Measurements from ENCODE around the gene RND2. TPM values are rescaled to one million over a fixed set of nuclear protein-coding genes. Genes with fewer than 3 reads are reported as not detected.

The RND2 gene
- total and polyA plus RNA-seq, 2 of the 13 experiments (the other 11 are each of a cell fraction or from before 2014, with no cell fraction given) = 0.05 to 0.11 TPM

DNA sequence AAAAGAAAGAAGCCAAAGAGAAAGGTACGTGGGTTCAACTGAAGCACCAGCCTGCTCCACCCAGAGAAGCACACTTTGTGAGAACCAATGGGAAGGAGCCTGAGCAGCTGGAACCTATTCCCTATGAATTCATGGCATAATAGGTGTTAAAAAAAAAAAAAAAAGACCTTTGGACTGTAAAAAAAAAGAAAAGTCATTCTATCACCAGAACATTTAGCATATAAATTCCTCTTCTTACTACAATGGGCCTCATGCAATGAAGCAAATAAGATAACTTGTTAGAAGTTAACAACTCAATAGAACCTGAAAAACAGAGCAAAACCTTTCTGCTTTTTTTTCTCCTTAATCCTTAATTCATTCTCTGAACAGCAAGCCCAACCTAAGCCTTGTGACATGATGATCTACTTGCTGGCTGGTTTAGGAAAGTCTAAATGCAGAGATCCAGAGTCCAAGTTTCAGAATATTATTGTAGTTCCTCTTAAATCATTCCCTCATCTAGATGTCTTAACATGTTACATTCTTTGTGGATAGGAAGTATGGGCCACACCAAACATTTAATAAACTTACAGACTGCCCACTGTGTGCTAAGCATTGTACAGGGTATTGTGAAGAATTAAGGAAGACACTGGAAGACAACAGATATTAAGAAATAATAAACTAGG lies 54.7 kb downstream of the RND2 start:
- no peak overlapping the region for H3K27ac ChIP-seq (ENCODE audit: extremely low read length, insufficient read depth, low read length)
- in situ Hi-C loops (cut with HindIII; ENCODE audit: extremely low pct_ligation_motif_present, low pct_unique_long_range_greater_than_20kb) (no loop called here), intact Hi-C loops (cut with micrococcal nuclease; ENCODE audit: unreplicated experiment) (no loop called here)
- H3K4me2 ChIP-seq (ENCODE audit: low read depth, low read length) = no peak overlapping the region
- H3K9me3 ChIP-seq (ENCODE audit: low read length) = no peaks in the 10 kb centered on the region
- no peaks in the 10 kb centered on the region for H3K4me1 ChIP-seq (ENCODE audit: insufficient read depth, low read length)
- H3K36me3 ChIP-seq (replicated peaks in 1 of 2; ENCODE audit: control insufficient read depth in 1 of 2, insufficient read depth in 2 of 2, low read length in 2 of 2) = peaks cover 7 to 18% of the 10 kb centered on the region in 2 experiments
- H3K79me2 ChIP-seq (ENCODE audit: insufficient read depth, low read length) = no peaks in the 10 kb centered on the region
- CTCF ChIA-PET (ENCODE audit: low intra/inter-chr PET ratio, low total read pairs) = no interaction called here
- no peaks in the 10 kb centered on the region for H3K27me3 ChIP-seq (ENCODE audit: control insufficient read depth in 1 of 2, insufficient read depth in 2 of 2, low read length in 2 of 2)
- TF ChIP-seq, protein P1, sequence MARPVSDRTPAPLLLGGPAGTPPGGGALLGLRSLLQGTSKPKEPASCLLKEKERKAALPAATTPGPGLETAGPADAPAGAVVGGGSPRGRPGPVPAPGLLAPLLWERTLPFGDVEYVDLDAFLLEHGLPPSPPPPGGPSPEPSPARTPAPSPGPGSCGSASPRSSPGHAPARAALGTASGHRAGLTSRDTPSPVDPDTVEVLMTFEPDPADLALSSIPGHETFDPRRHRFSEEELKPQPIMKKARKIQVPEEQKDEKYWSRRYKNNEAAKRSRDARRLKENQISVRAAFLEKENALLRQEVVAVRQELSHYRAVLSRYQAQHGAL (CRISPR knock-in tag; IDR thresholded peaks at IDR 0.05; ENCODE audit: not compliant biosample characterization) = no peak
- TF ChIP-seq, protein P2, sequence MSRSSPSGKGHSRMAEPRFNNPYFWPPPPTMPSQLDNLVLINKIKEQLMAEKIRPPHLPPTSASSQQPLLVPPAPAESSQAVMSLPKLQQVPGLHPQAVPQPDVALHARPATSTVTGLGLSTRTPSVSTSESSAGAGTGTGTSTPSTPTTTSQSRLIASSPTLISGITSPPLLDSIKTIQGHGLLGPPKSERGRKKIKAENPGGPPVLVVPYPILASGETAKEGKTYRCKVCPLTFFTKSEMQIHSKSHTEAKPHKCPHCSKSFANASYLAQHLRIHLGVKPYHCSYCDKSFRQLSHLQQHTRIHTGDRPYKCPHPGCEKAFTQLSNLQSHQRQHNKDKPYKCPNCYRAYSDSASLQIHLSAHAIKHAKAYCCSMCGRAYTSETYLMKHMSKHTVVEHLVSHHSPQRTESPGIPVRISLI (CRISPR knock-in tag; IDR thresholded peaks at IDR 0.05; ENCODE audit: borderline replicate concordance) = 0 out of 2 replicates have a peak, but pooled peaks have one; percentile 21
- no peak overlapping the region for H3K4me3 ChIP-seq (replicated peaks in 1 of 3; ENCODE audit: insufficient read depth in 1 of 3, low read depth in 2 of 3, low read length in 3 of 3)
- WGBS (ENCODE audit: low lambda C conversion rate) = 92% methylated on average over 1 of the region's 1 CpG
- POLR2A ChIA-PET = interaction anchor here (1.0 to 1.6 kb wide), 2 partner anchors 11 to 55 kb away, joined by 3 to 4 read pairs; no protein-coding TSS in a partner anchor
- H3K9ac ChIP-seq (ENCODE audit: insufficient read depth, low read depth, low read length) = no peak overlapping the region
- no peak overlapping the region for H2AFZ ChIP-seq (ENCODE audit: low read length)
- no peak for ATAC-seq
- no peak for DNase-seq (ENCODE audit: low spot score)
- no TSS peak for BruUV-seq (replicated peaks)
- no peaks in the 10 kb centered on the region for H4K20me1 ChIP-seq (ENCODE audit: insufficient read depth, low read length)
- no peak for FAIRE-seq

Other genes starting within 250 kb of the RND2 start
- 1.5 and 2.7 TPM in 2 replicates for gene WNK4, start 244.6 kb upstream of the RND2 start, total RNA-seq (2016; rRNA removed; fragmentation: Illumina TruSeq; extraction: Trizol)
- 13.7 and 16.9 TPM in 2 replicates for gene WNK4, start 244.6 kb upstream of the RND2 start, polyA plus RNA-seq (2011; rRNA removed)
- gene COA3, start 226.5 kb upstream of the RND2 start, total RNA-seq (2016; rRNA removed; fragmentation: Illumina TruSeq; extraction: Trizol) = 202 and 250 TPM in 2 replicates
- 130 and 133 TPM in 2 replicates for gene COA3, start 226.5 kb upstream of the RND2 start, polyA plus RNA-seq (2011; rRNA removed)
- 0.11 TPM in 1 of 2 replicates, not detected in the other for gene CNTD1, start 226.4 kb upstream of the RND2 start, total RNA-seq (2016; rRNA removed; fragmentation: Illumina TruSeq; extraction: Trizol)
- gene CNTD1, start 226.4 kb upstream of the RND2 start, polyA plus RNA-seq (2011; rRNA removed) = 0.15 and 0.34 TPM in 2 replicates
- 97.2 and 109 TPM in 2 replicates for gene BECN1, start 200.9 kb upstream of the RND2 start, total RNA-seq (2016; rRNA removed; fragmentation: Illumina TruSeq; extraction: Trizol)
- 77.1 and 82.1 TPM in 2 replicates for gene BECN1, start 200.9 kb upstream of the RND2 start, polyA plus RNA-seq (2011; rRNA removed)
- 135 and 202 TPM in 2 replicates for gene PSME3, start 191.8 kb upstream of the RND2 start, total RNA-seq (2016; rRNA removed; fragmentation: Illumina TruSeq; extraction: Trizol)
- 61.5 and 66.3 TPM in 2 replicates for gene PSME3, start 191.8 kb upstream of the RND2 start, polyA plus RNA-seq (2011; rRNA removed)
- gene AOC2, start 180.7 kb upstream of the RND2 start, total RNA-seq (2016; rRNA removed; fragmentation: Illumina TruSeq; extraction: Trizol) = 0.55 and 1.2 TPM in 2 replicates
- 3.3 and 5.1 TPM in 2 replicates for gene AOC2, start 180.7 kb upstream of the RND2 start, polyA plus RNA-seq (2011; rRNA removed)
- gene AOC3, start 174.0 kb upstream of the RND2 start, total RNA-seq (2016; rRNA removed; fragmentation: Illumina TruSeq; extraction: Trizol) = 8.7 and 10.4 TPM in 2 replicates
- 51.7 and 61.0 TPM in 2 replicates for gene AOC3, start 174.0 kb upstream of the RND2 start, polyA plus RNA-seq (2011; rRNA removed)
- 0.56 and 1.7 TPM in 2 replicates for gene G6PC1, start 124.4 kb upstream of the RND2 start, total RNA-seq (2016; rRNA removed; fragmentation: Illumina TruSeq; extraction: Trizol)
- 37.9 and 127 TPM in 2 replicates for gene G6PC1, start 124.4 kb upstream of the RND2 start, polyA plus RNA-seq (2011; rRNA removed)
- gene AARSD1, start 60.8 kb upstream of the RND2 start, total RNA-seq (2016; rRNA removed; fragmentation: Illumina TruSeq; extraction: Trizol) = 24.7 and 29.8 TPM in 2 replicates
- 25.6 and 29.3 TPM in 2 replicates for gene AARSD1, start 60.8 kb upstream of the RND2 start, polyA plus RNA-seq (2011; rRNA removed)
- gene PTGES3L, start 45.2 kb upstream of the RND2 start, total RNA-seq (2016; rRNA removed; fragmentation: Illumina TruSeq; extraction: Trizol) = 1.2 and 1.9 TPM in 2 replicates
- 1.9 and 2.9 TPM in 2 replicates for gene PTGES3L, start 45.2 kb upstream of the RND2 start, polyA plus RNA-seq (2011; rRNA removed)
- gene RUNDC1, start 44.7 kb upstream of the RND2 start, total RNA-seq (2016; rRNA removed; fragmentation: Illumina TruSeq; extraction: Trizol) = 9.4 and 10.3 TPM in 2 replicates
- gene RUNDC1, start 44.7 kb upstream of the RND2 start, polyA plus RNA-seq (2011; rRNA removed) = 11.4 and 14.0 TPM in 2 replicates
- 1,585 and 1,854 TPM in 2 replicates for gene RPL27, start 26.8 kb upstream of the RND2 start, total RNA-seq (2016; rRNA removed; fragmentation: Illumina TruSeq; extraction: Trizol)
- 5,537 and 5,840 TPM in 2 replicates for gene RPL27, start 26.8 kb upstream of the RND2 start, polyA plus RNA-seq (2011; rRNA removed)
- gene IFI35, start 18.4 kb upstream of the RND2 start, total RNA-seq (2016; rRNA removed; fragmentation: Illumina TruSeq; extraction: Trizol) = 38.1 and 40.2 TPM in 2 replicates
- 28.9 and 33.5 TPM in 2 replicates for gene IFI35, start 18.4 kb upstream of the RND2 start, polyA plus RNA-seq (2011; rRNA removed)
- gene VAT1, start 2.8 kb upstream of the RND2 start, total RNA-seq (2016; rRNA removed; fragmentation: Illumina TruSeq; extraction: Trizol) = 143 TPM in 2 replicates
- gene VAT1, start 2.8 kb upstream of the RND2 start, polyA plus RNA-seq (2011; rRNA removed) = 197 and 205 TPM in 2 replicates
- 37.5 and 56.0 TPM in 2 replicates for gene BRCA1, start 100.1 kb downstream of the RND2 start, total RNA-seq (2016; rRNA removed; fragmentation: Illumina TruSeq; extraction: Trizol)
- gene BRCA1, start 100.1 kb downstream of the RND2 start, polyA plus RNA-seq (2011; rRNA removed) = 11.7 and 13.3 TPM in 2 replicates
- gene NBR1, start 146.0 kb downstream of the RND2 start, total RNA-seq (2016; rRNA removed; fragmentation: Illumina TruSeq; extraction: Trizol) = 51.7 and 79.0 TPM in 2 replicates
- gene NBR1, start 146.0 kb downstream of the RND2 start, polyA plus RNA-seq (2011; rRNA removed) = 102 and 121 TPM in 2 replicates
- gene TMEM106A, start 186.6 kb downstream of the RND2 start, total RNA-seq (2016; rRNA removed; fragmentation: Illumina TruSeq; extraction: Trizol) = 7.3 and 16.9 TPM in 2 replicates
- 34.9 and 35.9 TPM in 2 replicates for gene TMEM106A, start 186.6 kb downstream of the RND2 start, polyA plus RNA-seq (2011; rRNA removed)
- not detected in 2 replicates for gene CCDC200, start 203.4 kb downstream of the RND2 start, total RNA-seq (2016; rRNA removed; fragmentation: Illumina TruSeq; extraction: Trizol)
- not detected in 2 replicates for gene CCDC200, start 203.4 kb downstream of the RND2 start, polyA plus RNA-seq (2011; rRNA removed)
- not detected in 2 replicates for gene RNU2-1, start 208.7 kb downstream of the RND2 start, total RNA-seq (2016; rRNA removed; fragmentation: Illumina TruSeq; extraction: Trizol)
- not detected in 2 replicates for gene RNU2-1, start 208.7 kb downstream of the RND2 start, polyA plus RNA-seq (2011; rRNA removed)

Measured in HepG2 (cell line).